ENCODE results near the gene AP1S2. TPM values are rescaled to one million over a fixed set of nuclear protein-coding genes. Genes with fewer than 3 reads are reported as not detected.
A peak's percentile ranks its signal among the peaks of the same experiment; 100 is the strongest.
"Not testable (repeated sequence)": the region's sequence is repeated elsewhere in the genome, so short reads cannot be mapped to it uniquely, and the experiment has no call there.

The AP1S2 gene
- total RNA-seq, 2 donors from 2014 or later: 83.4 to 92.8 TPM

DNA sequence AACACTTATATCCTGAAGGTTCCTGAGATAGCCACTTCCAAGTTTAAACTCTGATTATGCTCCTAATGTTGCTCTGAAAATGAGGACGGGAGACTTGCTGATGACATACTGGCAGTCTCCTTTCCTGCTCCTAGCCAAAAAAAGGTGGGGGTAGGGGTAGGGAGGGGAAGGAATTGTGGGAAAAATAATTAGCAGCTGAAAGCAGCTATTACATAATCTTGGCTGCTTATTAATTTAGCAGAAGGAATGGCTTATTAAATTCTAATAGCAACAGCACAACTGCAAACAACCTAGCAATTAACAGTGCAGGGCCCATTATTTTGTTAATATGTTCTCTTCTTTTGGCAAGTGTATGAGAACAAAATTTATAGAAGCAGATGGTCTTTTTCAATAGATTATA is 2.0 kb upstream of the AP1S2 start:
- DNase-seq: no peak
- intact Hi-C loops (cut with DNase I): no loop called here
- ATAC-seq: no peak

DNA sequence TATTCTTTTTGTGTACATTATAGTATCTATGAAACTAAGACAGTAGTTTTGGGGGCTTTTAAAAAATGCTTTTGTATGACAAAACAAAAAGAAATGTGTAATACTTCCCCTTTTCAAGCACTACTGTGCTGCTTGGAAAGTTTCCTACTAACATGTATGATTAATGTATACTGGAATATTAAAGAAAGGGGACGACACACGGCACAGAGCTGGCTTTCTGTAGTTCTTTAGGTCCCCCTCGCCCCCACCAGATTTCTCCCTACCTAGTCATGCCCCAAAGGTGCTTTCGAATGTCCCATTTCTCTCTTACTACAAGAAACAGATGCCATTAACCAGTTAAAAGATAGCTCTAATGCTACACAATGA is 1.6 kb upstream of the AP1S2 start:
- intact Hi-C loops (cut with DNase I): no loop called here
- no peak for DNase-seq
- ATAC-seq: no peak

DNA sequence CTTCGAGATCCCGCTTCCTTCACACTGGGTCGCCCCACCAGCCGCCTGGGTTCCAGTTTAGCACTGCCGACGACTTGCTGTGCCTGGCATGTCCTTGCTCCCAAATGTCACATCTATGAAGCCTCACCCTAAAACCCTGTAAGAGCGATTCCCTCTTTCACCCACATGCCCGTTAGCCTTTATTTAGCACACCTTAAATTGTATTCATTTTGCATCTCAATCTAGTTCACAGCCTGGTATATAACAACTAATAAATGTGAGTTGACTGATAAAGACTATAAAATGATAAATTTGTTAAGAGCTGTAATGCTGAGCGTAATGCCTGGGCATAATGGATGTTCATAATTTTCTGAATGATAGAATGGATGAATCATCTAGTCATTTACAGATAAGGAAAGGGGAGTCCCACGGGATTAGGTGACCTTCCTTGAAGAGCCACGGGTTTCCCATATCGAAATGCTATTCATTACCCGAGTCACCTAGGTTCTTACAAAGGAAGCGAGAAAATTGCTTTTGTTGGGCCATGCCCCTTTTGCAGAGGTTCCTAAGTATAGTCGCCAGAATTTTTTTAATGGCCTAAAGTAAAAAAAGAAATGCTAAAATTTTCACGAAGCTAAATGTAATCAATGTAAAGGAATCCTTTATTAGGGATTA is 1.1 kb upstream of the AP1S2 start:
- DNase-seq: no peak
- ATAC-seq: no peak
- intact Hi-C loops (cut with DNase I): no loop called here

DNA sequence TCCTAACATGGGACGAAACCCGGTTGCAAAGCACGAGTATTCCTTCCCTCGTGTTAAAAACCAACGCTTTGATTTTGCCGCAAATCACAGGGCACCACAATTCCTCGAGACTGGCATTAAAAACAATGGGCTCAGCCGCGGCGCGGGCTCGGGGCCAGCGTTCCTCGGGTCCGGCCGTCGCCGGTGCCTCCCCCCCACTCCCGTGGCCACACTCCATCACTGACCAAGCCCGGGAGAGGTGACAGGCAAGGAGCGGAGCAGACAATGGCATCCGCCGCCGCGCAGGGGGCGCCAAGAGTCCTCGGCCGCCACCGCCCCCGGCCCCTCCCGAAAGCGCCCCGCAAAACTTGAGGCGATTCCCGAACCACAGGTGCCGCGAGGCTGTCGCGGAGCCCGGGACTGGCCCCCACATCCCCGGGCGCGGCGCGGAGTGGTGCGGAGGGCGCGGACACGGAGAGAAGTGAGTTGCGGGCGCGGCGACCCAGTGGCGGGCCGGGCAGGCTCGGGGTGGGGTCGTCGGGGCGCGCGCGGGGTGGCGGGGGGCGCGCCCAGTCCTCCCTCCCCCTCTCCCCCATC is 445 bp downstream of the AP1S2 start:
- DNase-seq: peak; percentile 70
- peak; percentile 41 to 43 for ATAC-seq
- intact Hi-C loops (cut with DNase I): no loop called here

DNA sequence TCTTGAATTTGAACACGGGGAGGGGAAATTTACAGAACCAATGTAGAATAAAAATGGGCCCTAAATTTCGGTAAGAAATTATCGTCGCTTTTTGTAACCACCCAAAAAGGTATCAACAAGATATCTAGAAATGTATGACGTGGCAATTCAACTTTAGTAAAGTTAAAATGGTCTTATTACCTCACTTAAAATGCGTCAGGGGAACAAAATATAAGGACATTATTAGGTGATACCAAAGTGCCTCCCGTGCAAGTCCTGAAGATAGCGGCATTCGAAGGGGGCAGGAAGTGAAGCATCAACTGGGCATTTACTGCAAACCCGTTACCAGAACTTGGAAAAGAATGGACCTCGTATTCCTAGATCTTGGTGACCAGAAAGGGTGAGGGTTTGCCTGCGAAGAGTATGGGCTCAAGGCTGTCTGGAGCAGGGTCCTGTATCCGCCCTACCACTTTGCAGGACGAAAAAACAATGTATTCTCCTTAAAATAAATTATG is 980 bp downstream of the AP1S2 start:
- intact Hi-C loops (cut with DNase I): no loop called here
- ATAC-seq (no peak), DNase-seq (no peak)

DNA sequence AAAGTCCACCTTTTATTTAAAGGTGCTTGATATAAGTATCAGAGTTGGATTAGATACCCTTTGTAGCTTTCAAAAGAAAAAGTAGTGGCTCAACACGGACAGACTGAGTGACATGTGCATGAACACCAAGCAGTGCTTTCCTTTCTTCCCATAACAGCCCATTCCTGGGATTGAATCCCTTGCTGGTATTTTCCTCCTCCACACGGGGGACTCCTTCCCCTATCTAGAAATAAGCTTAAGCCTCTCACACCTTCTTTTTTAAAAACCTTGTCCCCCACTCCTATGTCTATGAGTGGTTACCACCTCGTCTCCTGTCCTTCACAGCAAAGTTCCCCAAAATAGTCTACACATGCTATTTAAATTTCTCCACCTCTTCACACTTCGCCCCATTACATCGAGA is 5.1 kb downstream of the AP1S2 start:
- intact Hi-C loops (cut with DNase I): no loop called here
- DNase-seq (no peak), ATAC-seq (no peak)

DNA sequence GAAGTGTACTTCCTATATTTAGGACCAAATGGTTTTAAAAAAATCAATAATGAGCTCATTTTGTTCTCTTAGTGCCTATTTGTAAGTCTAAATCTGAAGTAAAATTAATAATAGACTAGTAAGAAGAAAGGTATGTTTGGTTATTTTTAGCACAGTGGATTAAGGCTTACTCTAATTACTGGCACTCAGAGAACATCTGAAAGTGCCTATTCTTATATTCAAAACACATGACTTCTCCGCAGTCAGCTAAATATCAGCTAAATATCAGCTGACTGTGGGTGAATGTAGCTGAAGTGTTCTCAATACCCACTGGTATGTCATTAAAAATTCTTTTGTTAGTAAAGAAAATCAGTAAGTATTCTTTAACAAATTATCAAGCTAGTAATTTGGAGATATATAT is 6.0 kb downstream of the AP1S2 start:
- ATAC-seq: peak in 1 of 2 donors; percentile 34
- DNase-seq: no peak
- intact Hi-C loops (cut with DNase I): no loop called here

DNA sequence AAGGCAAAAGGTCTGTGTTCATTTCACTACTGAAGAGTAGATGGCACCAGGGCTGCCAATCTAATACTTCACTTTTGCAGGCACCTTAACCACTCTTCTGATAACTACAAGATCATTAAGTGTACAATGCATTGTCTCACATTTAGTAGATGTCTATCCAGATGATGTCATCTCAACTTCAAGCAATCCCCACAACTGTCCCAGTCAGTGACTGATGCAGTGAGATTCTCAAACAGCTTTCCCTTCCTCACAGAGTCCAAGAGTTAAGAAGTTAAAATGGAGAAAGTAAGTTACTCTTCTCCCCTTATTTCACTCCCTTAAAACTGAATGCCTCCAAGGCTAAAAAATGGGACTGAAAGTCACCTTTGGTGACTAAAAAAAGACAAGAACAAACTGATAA is 10.7 kb downstream of the AP1S2 start:
- no peak for DNase-seq
- no peak for ATAC-seq
- intact Hi-C loops (cut with DNase I): no loop called here

DNA sequence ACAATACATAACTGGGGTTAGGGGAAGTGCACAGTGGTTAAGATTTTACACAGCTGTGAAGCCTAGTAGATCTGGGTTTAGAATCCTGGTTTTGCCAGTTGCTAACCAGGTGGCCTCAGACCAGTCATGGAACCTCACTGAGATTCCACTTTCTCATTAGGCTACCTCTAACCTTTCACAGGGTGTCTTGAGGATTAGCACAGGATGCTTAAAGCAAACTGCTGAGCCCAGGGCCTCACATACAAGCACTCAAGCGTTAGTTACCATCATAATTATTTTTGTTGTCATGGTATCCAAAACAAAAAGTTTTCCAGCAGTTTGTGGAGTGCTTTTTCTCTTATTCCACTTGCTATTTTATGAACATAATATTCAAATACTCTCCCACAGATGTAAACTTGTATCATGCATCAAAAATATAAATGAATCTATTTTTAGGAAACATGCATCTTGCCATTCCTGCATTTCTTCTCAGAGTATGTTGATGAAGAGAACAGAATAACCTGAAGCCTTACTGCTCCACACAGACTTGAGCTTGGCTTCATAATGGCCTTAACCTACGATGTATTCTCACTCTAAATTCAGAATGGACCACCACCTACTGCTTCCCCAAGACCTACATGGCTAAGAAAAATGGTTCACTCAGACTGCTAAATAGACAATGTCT is 12.6 kb downstream of the AP1S2 start:
- intact Hi-C loops (cut with DNase I): no loop called here
- no peak for ATAC-seq
- no peak for DNase-seq

DNA sequence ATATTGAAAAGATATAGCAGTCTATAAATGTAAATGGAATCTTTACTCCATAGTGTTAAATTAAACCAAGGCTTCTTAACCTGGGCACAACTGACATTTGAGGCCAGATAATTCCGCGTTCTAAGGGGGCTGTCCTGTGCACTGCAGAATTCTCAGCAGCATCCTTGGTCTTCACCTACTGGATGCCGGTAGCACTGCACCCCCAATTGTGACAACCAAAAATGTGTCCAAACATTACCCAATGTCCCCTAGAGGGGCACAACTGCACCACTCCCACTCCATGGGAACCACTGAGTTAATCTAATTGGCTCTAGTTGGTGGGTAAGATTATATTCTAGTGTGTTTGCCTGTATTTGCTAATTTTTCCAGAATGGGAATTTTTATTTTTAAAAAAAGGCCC is 16.6 kb downstream of the AP1S2 start:
- intact Hi-C loops (cut with DNase I): no loop called here
- no peak for DNase-seq
- ATAC-seq: no peak

DNA sequence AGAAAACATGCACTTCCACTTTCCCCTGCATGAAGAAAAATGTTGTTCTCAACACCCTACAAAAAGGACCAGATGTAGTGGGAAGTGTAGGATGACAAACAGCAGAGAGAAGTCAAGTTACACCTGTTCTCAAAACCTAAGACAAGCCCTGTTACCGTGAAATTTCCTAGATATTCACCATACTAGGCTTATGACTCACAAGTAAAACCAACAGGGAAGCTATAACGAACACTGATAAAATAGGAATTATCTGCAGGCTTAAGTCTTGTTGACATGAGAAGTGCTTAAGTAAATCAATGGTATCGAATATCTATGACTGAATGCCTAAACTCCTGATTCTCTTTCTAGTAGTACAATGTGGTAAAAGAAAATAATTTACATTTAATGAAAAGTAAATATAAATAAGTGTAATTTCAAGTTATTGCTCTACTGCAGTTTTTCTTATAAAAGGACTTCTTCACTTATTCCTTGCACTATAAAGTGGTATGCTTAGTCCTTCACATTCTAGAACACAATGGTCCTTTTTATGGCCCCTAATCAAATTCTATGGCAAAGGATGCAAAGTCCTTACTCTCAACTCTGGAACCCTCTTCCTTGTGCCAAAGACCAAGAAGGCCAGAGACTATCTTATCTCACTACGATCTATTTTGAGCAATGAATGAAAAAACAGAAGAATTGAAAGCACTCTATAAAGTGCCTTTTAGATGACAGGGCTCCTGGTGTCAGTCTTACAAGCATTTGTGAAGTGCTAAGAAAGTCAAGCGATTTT is 19.6 kb downstream of the AP1S2 start:
- ATAC-seq (no peak), DNase-seq (no peak)
- intact Hi-C loops (cut with DNase I): no loop called here

DNA sequence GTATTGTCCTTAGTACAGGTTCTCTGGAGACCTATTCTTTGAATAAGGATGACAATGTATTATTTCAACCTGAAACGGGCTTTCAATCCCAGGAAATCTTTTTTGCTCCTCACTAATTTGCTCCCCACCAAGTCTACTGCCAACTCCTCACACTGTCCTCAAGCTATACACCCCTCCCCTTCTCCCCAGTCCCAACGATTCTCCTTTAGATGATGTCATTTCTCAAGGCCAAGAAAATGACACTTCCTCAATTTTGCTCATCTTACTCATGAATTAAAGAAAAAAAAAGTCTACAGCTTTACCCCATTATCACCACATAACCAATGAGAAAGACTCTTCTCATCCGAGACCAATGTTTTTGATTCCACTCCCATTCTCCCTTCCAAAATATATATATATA is 20.6 kb downstream of the AP1S2 start:
- intact Hi-C loops (cut with DNase I): no loop called here
- DNase-seq (no peak), ATAC-seq (no peak)

DNA sequence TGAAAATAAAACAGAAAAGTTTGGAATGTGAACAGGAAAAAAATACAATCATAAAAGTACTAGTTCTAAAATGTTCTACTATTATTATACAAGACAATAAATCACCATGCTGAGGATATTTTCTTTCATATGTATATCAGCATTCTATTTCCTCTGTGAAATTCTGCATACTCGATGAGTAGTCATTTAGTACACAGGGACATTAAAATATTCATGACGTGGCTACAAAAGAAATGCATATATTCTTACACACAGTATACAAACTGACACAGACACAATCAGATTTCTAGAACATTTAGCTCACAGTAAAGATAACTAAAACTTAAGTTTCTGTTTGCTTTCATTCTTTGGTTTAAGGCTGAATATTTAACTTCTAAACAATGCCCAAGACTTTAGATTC is 23.3 kb downstream of the AP1S2 start:
- intact Hi-C loops (cut with DNase I); DNase-seq; ATAC-seq: not testable (repeated sequence)

DNA sequence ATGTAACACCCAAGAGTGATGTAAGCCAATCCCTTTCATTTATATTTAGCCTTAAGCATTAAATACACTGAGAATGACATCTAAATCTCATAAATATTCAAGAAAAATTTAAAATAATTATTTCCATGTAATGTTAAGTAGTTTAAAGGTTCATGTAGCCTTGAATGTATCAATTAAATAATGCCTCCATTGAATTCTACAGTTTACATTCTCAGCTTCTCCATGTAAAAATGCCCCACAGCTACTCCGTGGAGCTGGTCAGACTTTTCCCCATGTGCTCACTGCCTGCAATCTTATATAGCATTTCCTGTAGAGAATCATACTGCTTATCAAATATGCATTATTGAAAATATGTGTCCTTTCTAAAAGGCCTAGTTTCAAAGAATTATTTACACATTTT is 25.4 kb downstream of the AP1S2 start:
- intact Hi-C loops (cut with DNase I): no loop called here
- no peak for DNase-seq
- ATAC-seq: no peak

DNA sequence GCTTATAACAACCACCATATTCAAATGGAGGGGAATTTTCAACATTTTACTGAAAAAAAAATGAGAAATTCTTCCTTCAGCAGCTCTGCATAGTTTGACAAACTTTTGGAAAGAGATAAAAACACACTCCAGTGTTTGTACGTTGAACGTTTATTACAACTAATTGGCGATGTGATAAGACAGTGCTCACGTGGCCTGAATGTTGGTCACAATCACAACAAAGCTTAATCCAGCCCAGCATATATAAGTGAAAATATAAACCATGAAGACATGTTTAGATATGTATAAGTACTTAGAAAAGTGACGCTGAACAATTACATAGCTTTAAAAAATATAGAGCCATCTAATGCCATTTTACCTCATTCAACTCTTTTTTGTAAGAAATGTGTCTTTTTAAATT is 28.7 kb downstream of the AP1S2 start:
- intact Hi-C loops (cut with DNase I): no loop called here
- ATAC-seq: no peak
- no peak for DNase-seq

DNA sequence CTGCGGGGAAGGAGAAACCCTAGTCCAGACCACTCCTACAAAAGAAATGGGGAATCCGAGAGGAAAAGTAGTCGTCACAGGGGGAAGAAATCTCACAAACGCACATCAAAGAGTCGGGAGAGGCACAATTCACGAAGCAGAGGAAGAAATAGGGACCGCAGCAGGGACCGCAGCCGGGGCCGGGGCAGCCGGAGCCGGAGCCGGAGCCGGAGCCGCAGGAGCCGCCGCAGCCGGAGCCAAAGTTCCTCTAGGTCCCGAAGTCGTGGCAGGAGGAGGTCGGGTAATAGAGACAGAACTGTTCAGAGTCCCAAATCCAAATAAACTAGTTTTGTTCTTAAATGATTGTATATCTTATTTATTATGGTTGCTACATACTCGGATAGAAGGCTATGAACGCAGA is 31.7 kb downstream of the AP1S2 start:
- no peak for DNase-seq
- intact Hi-C loops (cut with DNase I): no loop called here

DNA sequence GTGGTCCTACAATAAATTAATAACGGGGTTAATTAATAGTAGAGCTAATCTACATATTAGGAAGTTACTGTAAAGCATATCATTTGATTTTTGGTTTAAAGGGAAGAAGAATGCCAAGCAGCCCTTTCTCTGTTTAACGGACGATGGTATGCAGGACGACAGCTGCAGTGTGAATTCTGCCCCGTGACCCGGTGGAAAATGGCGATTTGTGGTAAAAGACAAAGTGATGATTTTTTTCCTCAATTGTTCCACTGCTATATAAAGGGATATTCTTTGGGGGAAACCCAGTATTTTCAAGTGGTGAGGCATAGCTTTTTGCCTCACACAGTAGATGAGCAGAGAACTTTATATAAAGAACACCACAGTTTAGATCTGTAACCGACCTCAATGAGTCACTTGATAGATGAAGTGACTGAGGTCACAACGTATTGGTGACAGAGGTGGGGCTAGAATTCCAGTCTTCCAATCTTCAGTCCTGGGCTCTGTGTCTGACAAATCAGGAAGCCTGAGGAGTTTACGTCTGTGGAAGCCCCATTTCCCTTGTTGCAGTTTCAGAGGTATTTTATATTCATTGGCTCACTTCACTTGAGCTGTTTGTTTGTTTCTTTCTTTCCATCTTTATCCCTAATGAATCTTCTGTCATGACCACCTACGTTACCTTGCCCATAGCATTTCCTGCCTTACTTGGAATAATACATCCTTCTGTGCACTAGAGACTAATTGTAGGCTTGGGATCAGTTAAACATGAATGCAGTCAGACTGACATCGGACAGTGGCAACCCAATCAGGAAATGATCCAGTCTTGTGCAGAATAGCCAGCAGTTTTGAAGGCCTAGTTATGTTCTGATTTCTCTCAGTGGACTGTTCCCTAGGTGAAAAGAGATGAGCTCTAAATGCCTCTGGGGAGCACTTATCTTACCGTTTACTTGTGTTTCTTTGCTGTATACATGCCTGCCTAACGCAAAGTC is 34.2 kb downstream of the AP1S2 start:
- intact Hi-C loops (cut with DNase I): no loop called here
- ATAC-seq: no peak

More for the DNA sequence above, 31.7 kb downstream of the AP1S2 start:
- no peak for ATAC-seq

DNA sequence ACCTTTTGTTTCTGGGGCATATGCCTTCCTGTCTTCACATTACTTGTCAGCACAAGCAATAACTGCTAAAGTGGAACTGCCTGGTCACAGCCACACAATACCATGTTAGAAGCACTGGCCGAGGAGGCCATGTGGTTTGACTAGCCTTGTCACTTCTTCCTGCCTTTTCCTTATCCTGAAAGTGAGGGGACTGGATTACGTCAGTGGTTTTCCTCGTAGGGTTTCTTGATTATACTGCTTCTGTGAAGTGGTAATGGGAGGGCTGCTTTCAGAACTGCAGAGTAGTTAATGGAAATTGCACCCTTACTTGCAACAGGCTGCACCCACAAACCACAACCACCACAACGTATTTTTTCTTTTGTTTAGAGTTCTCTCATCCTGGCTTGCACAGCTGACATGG is 37.7 kb downstream of the AP1S2 start:
- DNase-seq (no peak), ATAC-seq (no peak)
- intact Hi-C loops (cut with DNase I): no loop called here

More for the DNA sequence above, 34.2 kb downstream of the AP1S2 start:
- DNase-seq: no peak

DNA sequence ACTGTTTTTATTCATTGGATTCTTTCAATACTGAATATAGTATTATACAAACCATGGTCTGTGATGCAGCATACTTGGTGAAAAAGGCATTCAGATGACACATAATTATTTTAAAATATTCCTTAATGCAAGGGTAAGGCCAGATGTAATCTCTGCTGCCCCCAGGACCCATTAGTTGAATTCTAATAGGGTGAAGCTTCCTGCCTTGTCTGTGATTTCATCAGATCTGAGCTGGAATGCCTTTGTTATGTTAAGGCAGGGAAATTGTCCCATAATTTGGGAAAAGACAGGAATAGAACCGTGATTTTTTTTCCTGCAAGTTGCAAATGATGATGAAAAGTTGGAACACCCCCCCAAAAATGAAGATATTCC is 38.2 kb downstream of the AP1S2 start:
- ATAC-seq (no peak), DNase-seq (no peak)
- intact Hi-C loops (cut with DNase I): no loop called here

All from left cardiac atrium (tissue), 4 donors.